GM18867 (cell line): ENCODE data around the gene ADCY10.
A peak's percentile ranks its signal among the peaks of the same experiment; 100 is the strongest.
"Not testable (repeated sequence)": the region's sequence is repeated elsewhere in the genome, so short reads cannot be mapped to it uniquely, and the experiment has no call there.

ENCODE experiments used
- ATAC-seq: cut with Tn5 transposase; IDR thresholded peaks from one replicate; pipeline ENCODE4 v1.9.1; 2021; ENCODE audit warnings: mild to moderate bottlenecking, moderate library complexity; ENCODE audit not compliant: unreplicated experiment

ADCY10 gene

DNA sequence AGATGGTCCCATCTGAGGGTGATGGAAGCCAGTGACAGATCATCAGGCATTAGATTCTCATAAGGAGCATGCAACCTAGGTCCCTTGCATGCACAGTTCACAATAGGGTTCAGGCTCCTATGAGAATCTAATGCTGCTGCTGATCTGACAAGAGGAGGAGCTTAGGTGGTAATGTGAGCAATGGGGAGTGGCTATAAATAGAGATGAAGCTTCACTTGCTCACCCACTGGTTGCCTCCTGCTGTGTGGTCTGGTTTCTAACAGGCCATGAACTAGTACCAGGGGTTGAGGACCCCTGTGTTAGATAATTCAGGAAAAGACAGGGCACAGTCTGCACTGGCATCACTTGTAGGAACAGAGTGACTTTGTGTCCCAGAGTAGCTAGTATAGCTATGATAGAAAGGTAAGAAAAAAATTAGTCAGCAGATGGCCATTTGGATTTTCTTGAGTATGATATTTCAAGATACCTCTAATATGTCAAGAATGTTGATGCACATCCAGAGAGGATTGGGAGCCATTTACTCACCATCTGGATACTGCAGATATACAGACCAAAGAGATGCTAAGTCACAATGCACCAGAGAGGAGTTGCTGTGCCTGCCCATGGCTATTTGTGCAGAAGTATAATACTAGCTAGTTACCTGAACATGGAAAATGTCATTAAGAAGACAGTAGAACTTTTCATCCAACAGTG lies 53.6 kb downstream of the ADCY10 start:
- ATAC-seq, result no peak

DNA sequence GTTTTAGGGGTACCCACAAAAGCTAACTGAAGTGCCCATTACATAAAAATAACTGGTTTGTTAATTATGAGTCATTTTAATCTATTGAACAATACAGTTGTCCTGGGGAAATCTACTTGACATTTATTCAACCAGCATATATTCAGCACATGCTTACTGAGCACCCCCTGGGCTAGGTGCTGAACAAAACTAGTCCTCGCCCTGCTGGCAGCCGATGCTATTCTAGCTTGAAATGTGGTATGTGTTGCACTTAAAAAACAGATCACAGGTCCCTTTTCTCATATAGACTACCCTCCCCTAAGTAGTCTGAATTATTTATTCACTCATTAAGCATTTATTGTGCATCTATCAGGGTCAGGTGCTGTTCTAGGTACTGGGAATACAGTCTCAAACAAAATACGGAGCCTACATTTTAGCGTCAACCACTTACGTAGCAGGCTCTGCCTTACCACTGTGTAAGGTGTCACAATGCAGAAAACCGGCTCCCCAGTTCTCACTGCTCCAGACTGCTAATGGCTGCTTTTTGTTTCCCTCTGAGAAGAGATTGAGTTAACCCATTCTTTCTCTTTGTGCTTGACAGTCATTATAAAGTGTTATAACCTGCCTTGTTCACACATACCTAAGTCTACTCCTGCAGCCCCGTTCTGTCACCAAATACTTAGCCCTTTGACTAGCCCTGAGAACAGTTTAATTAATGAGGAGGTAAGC lies 57.1 kb downstream of the ADCY10 start:
- ATAC-seq, result no peak

- no peak for ATAC-seq
Measured at GRCh38 chr1:167854184-167854583, 59.8 kb downstream of the ADCY10 start.

GRCh38 chr1:167849666-167850065 lies 64.3 kb downstream of the ADCY10 start:
- no peak for ATAC-seq

DNA sequence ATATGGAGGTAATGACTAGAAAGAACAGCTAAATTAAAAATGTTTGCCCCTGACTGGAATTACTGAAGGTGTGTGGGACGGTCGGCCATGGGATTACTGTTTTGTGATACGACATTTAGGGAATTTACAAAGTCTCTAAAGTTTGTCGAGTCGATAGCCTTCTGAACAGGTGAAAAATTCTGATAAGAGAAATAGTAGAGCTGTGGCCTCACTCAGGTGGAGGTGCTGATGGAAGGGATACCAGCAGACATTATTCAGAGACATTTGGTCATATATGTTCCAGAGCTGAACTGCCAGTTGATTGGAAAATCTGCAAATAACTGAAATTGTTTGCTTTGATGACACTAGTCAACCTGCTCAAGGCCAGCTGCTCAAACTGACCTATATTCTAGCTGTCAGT lies 71.1 kb downstream of the ADCY10 start:
- no peak for ATAC-seq

- no peak for ATAC-seq
Measured at GRCh38 chr1:167841530-167841929, 72.4 kb downstream of the ADCY10 start.

GRCh38 chr1:167839009-167839408 lies 74.9 kb downstream of the ADCY10 start:
- no peak for ATAC-seq

DNA sequence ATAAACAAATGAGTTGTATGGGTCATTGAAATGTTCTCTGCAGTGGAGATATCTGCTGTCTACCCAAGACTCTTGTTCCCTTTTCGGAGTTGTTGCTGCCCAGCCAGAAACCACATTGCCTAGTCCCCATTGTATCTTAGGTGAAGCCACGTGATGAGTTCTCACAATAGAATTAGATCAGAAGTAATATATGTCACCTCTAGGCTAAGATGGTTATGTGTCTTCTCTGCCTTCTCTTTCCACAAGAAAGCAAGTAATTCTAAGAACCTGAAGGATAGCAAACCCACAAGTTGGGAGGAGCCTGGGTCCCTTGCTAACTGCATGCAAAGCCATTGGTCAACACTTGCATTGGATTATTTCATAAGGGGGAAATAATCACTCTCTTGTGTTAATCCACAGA lies 76.6 kb downstream of the ADCY10 start:
- no peak for ATAC-seq

- no peak for ATAC-seq
Measured at GRCh38 chr1:167836197-167836596, 77.7 kb downstream of the ADCY10 start.

- no peak for ATAC-seq
Measured at GRCh38 chr1:167833904-167834303, 80.0 kb downstream of the ADCY10 start.

GRCh38 chr1:167832693-167833092 lies 81.2 kb downstream of the ADCY10 start:
- no peak for ATAC-seq

DNA sequence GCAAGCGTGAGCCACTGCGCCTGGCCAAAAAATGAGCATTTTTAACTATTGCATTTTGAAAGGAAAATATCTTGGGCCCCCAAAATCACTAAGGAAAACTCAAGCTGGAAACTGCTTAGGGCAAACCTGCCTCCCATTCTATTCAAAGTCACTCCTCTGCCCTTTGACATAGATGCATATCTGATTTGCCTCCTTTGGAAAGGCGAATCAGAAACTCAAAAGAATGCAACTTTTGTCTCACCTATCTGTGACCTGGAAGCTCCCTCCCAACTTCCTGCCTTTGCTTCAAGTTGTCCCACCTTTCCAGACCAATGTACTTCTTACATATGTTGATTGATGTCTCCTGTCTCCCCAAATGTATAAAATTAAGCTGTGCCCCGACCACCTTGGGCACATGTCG lies 83.3 kb downstream of the ADCY10 start:
- not testable (repeated sequence) for ATAC-seq

DNA sequence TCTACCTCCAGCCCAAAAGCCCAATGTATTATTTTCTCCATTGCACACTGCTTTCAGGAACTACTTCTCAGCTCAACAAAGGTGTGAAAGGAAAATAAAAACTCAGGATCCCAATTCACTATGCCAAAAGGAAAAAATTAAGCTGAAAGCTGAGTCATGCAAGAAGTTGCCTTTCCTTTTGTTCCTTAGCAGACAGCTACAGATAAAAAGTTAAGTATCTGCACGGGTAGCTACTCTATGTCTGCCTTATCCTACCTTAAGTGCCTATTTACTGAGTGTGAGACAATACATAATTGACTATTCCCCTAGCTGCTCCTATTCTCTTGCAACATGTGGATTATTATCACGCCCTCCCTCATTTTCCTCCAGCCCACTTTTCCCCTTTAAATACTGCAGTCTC lies 84.1 kb downstream of the ADCY10 start:
- no peak for ATAC-seq

DNA sequence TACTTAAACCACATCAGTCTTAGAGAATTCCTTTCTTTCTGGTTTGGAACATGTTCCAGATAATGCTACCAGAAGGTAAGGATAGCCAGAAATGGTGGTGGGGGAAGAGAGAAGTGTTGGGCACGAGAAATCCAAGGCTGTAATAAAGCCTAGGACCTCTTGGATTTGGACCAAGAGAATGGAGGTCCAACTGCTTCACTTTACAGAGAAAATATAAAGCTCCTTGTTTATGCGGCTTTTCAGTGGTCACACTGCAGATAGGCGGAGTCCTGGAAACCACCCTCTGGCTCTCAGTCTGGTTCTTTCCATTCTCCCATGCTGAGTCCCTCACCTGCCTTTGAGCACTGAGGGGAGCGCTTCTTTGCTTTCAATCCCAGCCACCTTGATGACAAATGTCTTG lies 87.8 kb downstream of the ADCY10 start:
- no peak for ATAC-seq

DNA sequence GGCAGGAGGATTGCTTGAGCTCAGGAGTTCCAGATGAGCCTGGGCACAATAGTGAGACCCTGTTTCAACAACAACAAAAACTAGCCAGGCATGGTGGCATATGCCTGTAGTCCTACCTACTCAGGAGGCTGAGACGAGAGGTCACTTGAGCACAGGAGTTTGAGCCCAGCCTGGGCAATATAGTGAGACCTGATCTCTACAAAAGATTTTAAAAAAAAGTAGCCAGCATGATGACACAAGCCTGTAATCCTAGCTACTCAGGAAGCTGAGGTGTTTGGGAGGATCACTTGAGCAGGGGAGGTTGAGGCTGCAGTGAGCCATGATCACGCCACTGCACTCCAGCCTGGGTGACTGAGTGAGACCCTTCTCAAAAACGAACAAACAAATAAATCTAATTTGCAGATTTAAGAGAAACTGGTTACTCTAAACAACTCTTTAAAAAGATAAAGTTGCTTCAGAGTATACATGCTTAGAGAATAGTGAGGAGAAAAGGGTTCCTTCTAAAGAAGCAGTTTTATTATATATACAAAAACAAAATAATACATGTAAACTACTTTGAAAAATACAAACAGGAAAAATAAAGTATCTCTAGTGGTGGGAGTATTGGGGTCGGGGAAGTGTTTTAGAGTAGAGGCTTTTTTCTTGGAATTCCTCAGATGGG lies 88.4 kb downstream of the ADCY10 start:
- no peak for ATAC-seq

GRCh38 chr1:167824163-167824794 lies 89.7 kb downstream of the ADCY10 start:
- ATAC-seq, result no peak

DNA sequence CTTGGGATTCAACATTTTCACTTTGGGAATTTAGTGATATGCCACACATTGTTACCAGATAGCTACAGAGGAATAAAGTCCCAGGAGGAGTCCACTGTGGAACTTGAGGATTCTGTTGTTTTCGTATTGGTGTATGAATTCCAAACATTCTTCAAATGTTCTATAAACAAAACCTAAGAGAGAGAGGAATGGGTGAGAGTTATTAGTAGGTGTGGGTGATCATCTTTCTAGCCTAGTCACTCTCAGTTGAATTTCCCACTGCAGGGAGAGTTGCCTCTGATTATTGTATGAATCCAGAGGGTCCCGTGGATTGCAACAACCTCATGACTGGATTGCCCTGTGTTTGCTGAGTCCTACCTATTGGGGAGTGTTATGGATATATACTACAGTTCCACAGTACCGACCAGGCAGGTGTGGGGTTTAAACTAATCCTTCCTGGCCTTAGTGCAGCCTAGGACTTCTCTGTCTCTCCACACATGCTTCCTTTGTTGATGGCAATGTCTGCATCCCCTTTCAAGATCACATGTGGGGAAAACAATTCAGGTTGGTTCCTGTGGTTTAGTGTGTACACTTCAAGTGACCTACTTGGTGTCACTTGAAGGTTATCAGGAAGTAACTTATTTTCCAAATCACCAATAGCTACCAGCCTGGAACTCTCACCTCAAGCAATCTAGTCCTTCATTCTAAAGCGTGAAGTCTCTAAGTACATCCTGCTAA lies 91.8 kb downstream of the ADCY10 start:
- ATAC-seq, result no peak

DNA sequence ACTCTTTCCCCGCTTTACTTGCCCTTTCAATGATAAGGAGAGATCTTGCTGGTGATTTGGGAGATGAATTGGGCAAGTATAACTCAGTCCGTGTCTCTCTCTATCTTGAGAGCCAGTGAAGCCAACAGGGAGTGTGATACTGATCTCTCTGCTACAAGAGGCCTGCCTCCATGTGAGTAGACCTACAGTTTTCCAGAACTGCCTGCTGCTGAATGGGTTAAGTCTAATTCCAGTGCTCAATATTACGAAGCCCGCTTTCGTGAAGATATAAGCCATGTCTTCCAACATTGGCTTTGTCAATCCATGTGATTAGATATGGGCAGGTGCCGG lies 92.6 kb downstream of the ADCY10 start:
- ATAC-seq, result no peak

DNA sequence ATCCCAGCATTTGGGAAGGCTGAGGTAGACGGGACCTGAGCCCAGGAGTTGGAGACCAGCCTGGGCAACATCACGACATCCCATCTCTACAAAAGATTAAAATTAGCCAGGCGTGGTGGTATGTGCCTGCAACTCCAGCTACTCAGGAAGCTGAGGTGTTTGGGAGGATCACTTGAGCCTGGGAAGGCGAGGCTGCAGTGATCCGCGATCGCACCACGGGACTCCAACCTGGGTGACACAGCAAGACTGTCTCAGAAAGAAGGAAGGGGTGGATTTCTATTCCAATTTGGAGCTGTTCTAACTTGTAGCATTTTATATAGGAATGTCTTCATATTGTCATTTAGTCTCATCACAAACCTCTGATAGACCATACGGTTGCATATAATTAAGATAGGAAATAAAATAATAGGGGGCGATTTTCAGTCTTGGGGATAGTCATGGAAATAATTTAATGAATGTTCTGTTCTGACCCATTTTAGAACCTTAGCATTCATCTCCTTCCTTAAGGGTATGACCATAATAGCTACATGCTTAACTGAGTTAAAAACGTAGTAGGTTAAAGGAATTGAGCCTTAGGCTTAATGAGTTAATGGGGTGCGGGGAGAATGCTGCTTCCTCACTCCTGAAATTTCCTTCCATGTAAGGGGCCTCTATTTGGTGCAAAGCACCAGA lies 93.1 kb downstream of the ADCY10 start:
- ATAC-seq, result no peak

- peak; percentile 47 for ATAC-seq
Measured at GRCh38 chr1:167819849-167820683, 93.9 kb downstream of the ADCY10 start.
